GM12892 (cell line): Measurements from ENCODE around the gene ADCY1.

Experiments
- POLR2A ChIP-seq: IDR thresholded peaks from 2 replicates; pipeline ENCODE4 v1.6.1; 2011; ENCODE audit warnings: low read depth, low read length, control low read depth
- TAF1 ChIP-seq: IDR thresholded peaks from 2 replicates; pipeline ENCODE4 v1.6.1; 2011; ENCODE audit warnings: low read depth, mild to moderate bottlenecking, control low read depth, low read length, borderline replicate concordance

DNA sequence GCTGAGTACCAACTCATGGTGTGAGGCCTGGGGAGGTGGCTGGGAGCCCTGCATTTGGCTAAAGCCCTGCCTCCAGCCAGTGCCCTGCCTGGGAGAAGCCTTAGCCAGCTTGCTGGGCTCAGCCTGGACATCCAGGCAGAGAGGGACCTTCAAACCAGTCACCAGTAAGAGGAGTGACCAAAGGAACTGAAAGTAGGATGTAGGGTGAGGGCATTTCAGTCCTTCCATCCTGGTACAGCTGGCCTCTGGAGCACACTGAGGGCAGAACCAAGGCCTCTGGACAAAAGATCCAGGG lies 124.8 kb downstream of the ADCY1 start:
- TF ChIP-seq TAF1, result no peak
- no peak for TF ChIP-seq POLR2A
